GM23338 (cell line): ENCODE measurements around the gene GGCX. TPM values are rescaled to one million over a fixed set of nuclear protein-coding genes. Genes with fewer than 3 reads are reported as not detected.

ENCODE experiments used
- ATAC-seq: fragments of 200-7000 bp; cut with Tn5 transposase; 3 replicates; pipeline ENCODE4 v1.9.1; 2020
- DNase-seq: peaks from one replicate; pipeline ENCODE4 v3.0.0-alpha.2; 2015; ENCODE audit warnings: low spot score
- H2AFZ ChIP-seq: fragments of 200-600 bp; sonication (generic); 2 replicates; pipeline ENCODE4 v1.8.0; 2016; ENCODE audit warnings: antibody characterized with exemption, mild to moderate bottlenecking, moderate library complexity
- H3F3A ChIP-seq: fragments of 200-600 bp; sonication (generic); replicated peaks from 2 replicates; pipeline ENCODE4 v1.8.0; 2017; ENCODE audit warnings: antibody characterized with exemption, mixed run types, low read depth
- H3K27ac ChIP-seq: fragments of 200-600 bp; sonication (generic); 2 replicates; pipeline ENCODE4 v1.6.1; 2016; ENCODE audit warnings: low read depth
- H3K27me3 ChIP-seq: fragments of 200-600 bp; sonication (generic); 2 replicates; pipeline ENCODE4 v1.8.0; 2016; ENCODE audit warnings: mild to moderate bottlenecking, mixed run types, moderate library complexity; ENCODE audit not compliant: insufficient read depth
- H3K36me3 ChIP-seq: fragments of 200-600 bp; sonication (generic); 2 replicates; pipeline ENCODE4 v1.8.0; 2016; ENCODE audit warnings: mild to moderate bottlenecking; ENCODE audit not compliant: insufficient read depth
- H3K4me1 ChIP-seq: fragments of 200-600 bp; sonication (generic); 2 replicates; pipeline ENCODE4 v1.8.0; 2016; ENCODE audit warnings: mild to moderate bottlenecking, moderate library complexity; ENCODE audit not compliant: insufficient read depth
- H3K4me2 ChIP-seq: fragments of 200-600 bp; sonication (generic); 2 replicates; pipeline ENCODE4 v1.7.1; 2017; ENCODE audit warnings: mixed run types
- H3K4me3 ChIP-seq: fragments of 200-600 bp; sonication (generic); 2 replicates; pipeline ENCODE4 v1.6.1; 2016; ENCODE audit warnings: mixed run types
- H3K79me2 ChIP-seq: fragments of 200-600 bp; sonication (generic); replicated peaks from 2 replicates; pipeline ENCODE4 v1.8.0; 2017; ENCODE audit warnings: mild to moderate bottlenecking; ENCODE audit not compliant: insufficient read depth
- H3K9me2 ChIP-seq: fragments of 200-600 bp; sonication (generic); 2 replicates; pipeline ENCODE4 v1.8.0; 2017; ENCODE audit not compliant: insufficient read depth
- H4K20me1 ChIP-seq: fragments of 200-600 bp; sonication (generic); replicated peaks from 2 replicates; pipeline ENCODE4 v1.8.0; 2017; ENCODE audit warnings: mild to moderate bottlenecking; ENCODE audit not compliant: insufficient read depth
- H3K27ac Mint-ChIP-seq: 2 replicates; pipeline ENCODE4 v1.8.0; 2020; ENCODE audit warnings: inconsistent platforms, mild to moderate bottlenecking, moderate library complexity, mixed read lengths
- H3K27me3 Mint-ChIP-seq: 3 replicates; pipeline ENCODE4 v1.8.0; 2022; ENCODE audit warnings: low read depth, mild to moderate bottlenecking, moderate library complexity, mixed read lengths, inconsistent platforms; ENCODE audit not compliant: insufficient read depth, poor library complexity
- H3K36me3 Mint-ChIP-seq: 3 replicates; pipeline ENCODE4 v1.8.0; 2021; ENCODE audit warnings: low read depth, mild to moderate bottlenecking, inconsistent platforms, moderate library complexity, mixed read lengths
- H3K4me1 Mint-ChIP-seq: 3 replicates; pipeline ENCODE4 v1.8.0; 2020; ENCODE audit warnings: mild to moderate bottlenecking, inconsistent platforms, mixed read lengths
- H3K4me3 Mint-ChIP-seq: 3 replicates; pipeline ENCODE4 v1.8.0; 2021; ENCODE audit warnings: moderate library complexity, mild to moderate bottlenecking, inconsistent platforms, mixed read lengths
- H3K9me3 Mint-ChIP-seq: 3 replicates; pipeline ENCODE4 v1.8.0; 2020; ENCODE audit warnings: moderate library complexity, mild to moderate bottlenecking, inconsistent platforms, mixed read lengths
- CTCF ChIP-seq, 2 experiments: fragments of 200-600 bp in 1 of 2; sonication (generic) in 1 of 2; conservative IDR thresholded peaks; 2 replicates each; pipeline versions ENCODE4 v1.5.1 to v1.6.1; 2016 to 2017; ENCODE audit warnings: antibody characterized with exemption in 2 of 2, low read depth in 2 of 2, mild to moderate bottlenecking in 2 of 2, moderate library complexity in 1 of 2
- EZH2phosphoT487 ChIP-seq: fragments of 200-600 bp; sonication (generic); IDR thresholded peaks from one replicate; pipeline ENCODE4 v1.8.1; 2018; ENCODE audit warnings: antibody characterized with exemption; ENCODE audit not compliant: unreplicated experiment
- JUNB ChIP-seq: IDR thresholded peaks from one replicate; pipeline ENCODE4 v1.6.1; 2016; ENCODE audit warnings: antibody characterized with exemption; ENCODE audit not compliant: unreplicated experiment
- POLR2AphosphoS5 ChIP-seq: IDR thresholded peaks from 2 replicates; pipeline ENCODE4 v1.6.1; 2016; ENCODE audit warnings: antibody characterized with exemption, low read depth
- REST ChIP-seq: IDR thresholded peaks from one replicate; pipeline ENCODE4 v1.6.1; 2018; ENCODE audit warnings: antibody characterized with exemption; ENCODE audit not compliant: unreplicated experiment
- STAT1 ChIP-seq: IDR thresholded peaks from one replicate; pipeline ENCODE4 v1.6.1; 2016; ENCODE audit warnings: antibody characterized with exemption; ENCODE audit not compliant: unreplicated experiment
- ZNF114 ChIP-seq: fragments of 250-450 bp; sonication (Bioruptor Pico); IDR thresholded peaks from 2 replicates; pipeline ENCODE4 v1.5.0; 2020; ENCODE audit warnings: mild to moderate bottlenecking, moderate library complexity
- ZNF331 ChIP-seq: fragments of 250-450 bp; sonication (Bioruptor Pico); IDR thresholded peaks from 2 replicates; pipeline ENCODE4 v1.5.0; 2020; ENCODE audit warnings: low read depth, mild to moderate bottlenecking, moderate library complexity
- ZNF462 ChIP-seq: fragments of 250-450 bp; sonication (Bioruptor Pico); IDR thresholded peaks from 2 replicates; pipeline ENCODE4 v1.5.0; 2020; ENCODE audit warnings: mild to moderate bottlenecking, moderate library complexity
- polyA plus RNA-seq: library from polyadenylated mRNA; unstranded; fragments of >200 nt; fragmentation: Nextera tagmentation; extraction: Ambion mirVana; gene quantifications from 2 replicates; pipeline ENCODE4 v1.2.1, GENCODE V29; 2016
- total RNA-seq: library from RNA; depleted of rRNA; stranded (reverse); fragments of >200 nt; shearing (Covaris generic); gene quantifications from 2 replicates; pipeline ENCODE4 v1.2.3, GENCODE V29; 2014

The GGCX gene
- total and polyA plus RNA-seq, 2 experiments from 2014 or later: 14.4 to 36.2 TPM

GRCh38 chr2:85505551-85506238 lies 55.6 kb downstream of the GGCX start (continued):
- no peak for TF ChIP-seq ZNF462 (CRISPR knock-in tag)
- TF ChIP-seq ZNF114: no peak
- no peak for TF ChIP-seq ZNF331 (CRISPR knock-in tag)
- TF ChIP-seq REST: no peak

- Mint-ChIP-seq H3K36me3 (no peaks in the 10 kb centered on the region), H3K4me1 (peaks cover 9% of the 10 kb centered on the region), H3K9me3 (no peaks in the 10 kb centered on the region; the same call in 2 of the 3 replicates), H3K4me3 (no peak overlapping the region), H3K27ac (no peak overlapping the region), H3K27me3 (peaks cover 6% of the 10 kb centered on the region)
- no peak for ATAC-seq
- Histone ChIP-seq H3F3A (no peaks in the 10 kb centered on the region), H3K36me3 (no peaks in the 10 kb centered on the region), H4K20me1 (no peaks in the 10 kb centered on the region), H3K79me2 (no peaks in the 10 kb centered on the region), H3K27me3 (no peaks in the 10 kb centered on the region), H3K4me2 (no peak overlapping the region), H3K4me3 (no peak overlapping the region), H2AFZ (no peak overlapping the region), H3K4me1 (peaks cover 6% of the 10 kb centered on the region), H3K27ac (no peak overlapping the region), H3K9me2 (no peaks in the 10 kb centered on the region)
- DNase-seq: no peak
- no peak for TF ChIP-seq JUNB
- TF ChIP-seq CTCF (conservative IDR thresholded peaks at IDR 0.05; ENCODE audit: low read depth in 2 of 2): no peak
- TF ChIP-seq REST: no peak
- TF ChIP-seq ZNF331 (CRISPR knock-in tag): no peak
- no peak for TF ChIP-seq POLR2AphosphoS5
- TF ChIP-seq EZH2phosphoT487: no peak
- no peak for TF ChIP-seq STAT1
Measured at GRCh38 chr2:85504778-85505261, 56.5 kb downstream of the GGCX start.
